Measurements from ENCODE around the gene CKMT1A.
A peak's percentile ranks its signal among the peaks of the same experiment; 100 is the strongest.
"Not testable (repeated sequence)": the region's sequence is repeated elsewhere in the genome, so short reads cannot be mapped to it uniquely, and the experiment has no call there.

CKMT1A gene

GRCh38 chr15:43693148-43694022, at the start of gene CKMT1A:
Gene CKMT1A (plus strand): TSS chr15:43693859. CDS start chr15:43694051, 192 bp downstream.
- H3K9me3 Mint-ChIP-seq, H3K27me3 Mint-ChIP-seq, H3K4me1 Mint-ChIP-seq, H3K36me3 Mint-ChIP-seq, H3K4me3 Mint-ChIP-seq, H3K27ac Mint-ChIP-seq: not testable (repeated sequence)
- peak; percentile 14 for ATAC-seq

GRCh38 chr15:43648649-43649429, 44.8 kb upstream of the CKMT1A start, which contains the start of gene CATSPER2:
Gene CATSPER2 (minus strand): TSS chr15:43648844. CDS start chr15:43648061, 783 bp downstream.
- Mint-ChIP-seq H3K27ac (no peak within 1 kb of the TSS), H3K27me3 (no peaks in the 10 kb centered on the region), H3K4me3 (no peak within 1 kb of the TSS), H3K36me3 (peaks cover 24% of the 10 kb centered on the region), H3K9me3 (no peaks in the 10 kb centered on the region), H3K4me1 (peaks cover 12% of the 10 kb centered on the region)
- no peak for ATAC-seq

- ATAC-seq, H3K9me3 Mint-ChIP-seq, H3K4me3 Mint-ChIP-seq, H3K27ac Mint-ChIP-seq, H3K27me3 Mint-ChIP-seq: not testable (repeated sequence)
- H3K36me3 Mint-ChIP-seq, result peaks cover 24% of the 10 kb centered on the region
- H3K4me1 Mint-ChIP-seq, result peaks cover 12% of the 10 kb centered on the region
These were observed 44.2 kb upstream of the CKMT1A start for GRCh38 chr15:43649430-43649926.

GRCh38 chr15:43659727-43660126, 33.9 kb upstream of the CKMT1A start:
- H3K9me3 Mint-ChIP-seq, H3K4me1 Mint-ChIP-seq, H3K27ac Mint-ChIP-seq, ATAC-seq, H3K27me3 Mint-ChIP-seq, H3K4me3 Mint-ChIP-seq: not testable (repeated sequence)
- peaks cover 10% of the 10 kb centered on the region for H3K36me3 Mint-ChIP-seq

GRCh38 chr15:43662293-43662692, 31.4 kb upstream of the CKMT1A start:
- not testable (repeated sequence) for H3K27me3 Mint-ChIP-seq, H3K27ac Mint-ChIP-seq, H3K9me3 Mint-ChIP-seq, H3K4me3 Mint-ChIP-seq, H3K4me1 Mint-ChIP-seq
- peaks cover 10% of the 10 kb centered on the region for H3K36me3 Mint-ChIP-seq
- peak; percentile 55 for ATAC-seq

GRCh38 chr15:43663333-43663732, 30.3 kb upstream of the CKMT1A start:
- not testable (repeated sequence) for ATAC-seq, H3K36me3 Mint-ChIP-seq, H3K9me3 Mint-ChIP-seq, H3K27me3 Mint-ChIP-seq, H3K4me1 Mint-ChIP-seq, H3K4me3 Mint-ChIP-seq, H3K27ac Mint-ChIP-seq

GRCh38 chr15:43666177-43666576, 27.5 kb upstream of the CKMT1A start:
- not testable (repeated sequence) for H3K4me3 Mint-ChIP-seq, ATAC-seq, H3K9me3 Mint-ChIP-seq, H3K4me1 Mint-ChIP-seq, H3K27ac Mint-ChIP-seq, H3K27me3 Mint-ChIP-seq, H3K36me3 Mint-ChIP-seq

- not testable (repeated sequence) for H3K4me1 Mint-ChIP-seq, ATAC-seq, H3K9me3 Mint-ChIP-seq, H3K36me3 Mint-ChIP-seq, H3K27ac Mint-ChIP-seq, H3K4me3 Mint-ChIP-seq, H3K27me3 Mint-ChIP-seq
These were observed 19.5 kb upstream of the CKMT1A start for GRCh38 chr15:43674175-43674574.

- not testable (repeated sequence) for H3K27ac Mint-ChIP-seq, H3K36me3 Mint-ChIP-seq, H3K4me1 Mint-ChIP-seq, H3K4me3 Mint-ChIP-seq, H3K27me3 Mint-ChIP-seq, H3K9me3 Mint-ChIP-seq
- ATAC-seq, result peak; percentile 99
These were observed 3.9 kb upstream of the CKMT1A start for GRCh38 chr15:43689604-43690301.

- H3K4me1 Mint-ChIP-seq, ATAC-seq, H3K4me3 Mint-ChIP-seq, H3K9me3 Mint-ChIP-seq, H3K27me3 Mint-ChIP-seq, H3K27ac Mint-ChIP-seq, H3K36me3 Mint-ChIP-seq: not testable (repeated sequence)
These were observed 980 bp upstream of the CKMT1A start for GRCh38 chr15:43692679-43693078.

GRCh38 chr15:43702174-43702573, 8.5 kb downstream of the CKMT1A start:
- Mint-ChIP-seq H3K27me3 (peaks cover 23% of the 10 kb centered on the region), H3K4me1 (no peaks in the 10 kb centered on the region), H3K9me3 (no peaks in the 10 kb centered on the region), H3K36me3 (no peaks in the 10 kb centered on the region), H3K4me3 (no peak overlapping the region), H3K27ac (no peak overlapping the region)
- no peak for ATAC-seq

- H3K36me3 Mint-ChIP-seq, result no peaks in the 10 kb centered on the region
- H3K9me3 Mint-ChIP-seq, result no peaks in the 10 kb centered on the region
These were observed 9.2 kb downstream of the CKMT1A start for GRCh38 chr15:43702701-43703424.

GRCh38 chr15:43710431-43711131, 16.9 kb downstream of the CKMT1A start:
- H3K27ac Mint-ChIP-seq, ATAC-seq, H3K4me3 Mint-ChIP-seq, H3K27me3 Mint-ChIP-seq, H3K9me3 Mint-ChIP-seq, H3K36me3 Mint-ChIP-seq, H3K4me1 Mint-ChIP-seq: not testable (repeated sequence)

More at GRCh38 chr15:43702701-43703424, 9.2 kb downstream of the CKMT1A start:
- H3K4me3 Mint-ChIP-seq, result no peak overlapping the region
- no peak overlapping the region for H3K27ac Mint-ChIP-seq
- no peaks in the 10 kb centered on the region for H3K4me1 Mint-ChIP-seq
- H3K27me3 Mint-ChIP-seq, result peaks cover 16% of the 10 kb centered on the region
- no peak for ATAC-seq

- Mint-ChIP-seq H3K27ac (no peak overlapping the region), H3K4me3 (no peak overlapping the region), H3K4me1 (no peaks in the 10 kb centered on the region), H3K36me3 (no peaks in the 10 kb centered on the region), H3K27me3 (peaks cover 11% of the 10 kb centered on the region), H3K9me3 (no peaks in the 10 kb centered on the region)
- no peak for ATAC-seq
These were observed 29.5 kb downstream of the CKMT1A start for GRCh38 chr15:43723151-43723550.

Data from stimulated activated memory B cell treated with anti-CD40 and anti-IgM and Interleukin-4, amounts not matched to agents 10 μg/mL and 1 μg/mL and 100 μg/mL, for 72 hours (primary cell).